Body of pancreas (tissue), 4 donors: ENCODE data around the gene TBC1D4. TPM values are rescaled to one million over a fixed set of nuclear protein-coding genes. Genes with fewer than 3 reads are reported as not detected.

Experiments
- ATAC-seq: fragments of 150-250 bp; one replicate; pipeline ENCODE4 v1.9.1; 2016
- DNase-seq, 4 donors: peaks; one replicate each; pipeline ENCODE4 v3.0.0-alpha.2; 2019
- H3K27ac ChIP-seq, 4 donors: fragments of 200-600 bp; sonication (generic); 1 replicate in 3 of 4; 2 replicates in 1 of 4; pipeline versions ENCODE4 v1.5.1 to v1.6.1; 2016 to 2019; ENCODE audit warnings: mild to moderate bottlenecking in 1 of 4, mixed read lengths in 1 of 4, moderate library complexity in 1 of 4
- H3K27me3 ChIP-seq, 2 donors: fragments of 200-600 bp; sonication (generic); one replicate each; pipeline ENCODE4 v1.6.0; 2016; ENCODE audit warnings: mild to moderate bottlenecking in 1 of 2
- H3K36me3 ChIP-seq, 2 donors: fragments of 200-600 bp; sonication (generic); replicated peaks in 1 of 2; 2 replicates each; pipeline ENCODE4 v1.5.1; 2016; ENCODE audit warnings: low read depth in 2 of 2; ENCODE audit not compliant: insufficient read depth in 1 of 2
- H3K4me1 ChIP-seq: fragments of 200-600 bp; sonication (generic); one replicate; pipeline ENCODE4 v1.6.0; 2016
- H3K4me3 ChIP-seq, 2 donors: fragments of 200-600 bp; sonication (generic); 1 replicate in 1 of 2; 2 replicates in 1 of 2; pipeline ENCODE4 v1.5.1; 2016 to 2019
- H3K9me3 ChIP-seq, 3 donors: fragments of 200-600 bp; sonication (generic); 1 replicate in 2 of 3; 2 replicates in 1 of 3; pipeline ENCODE4 v1.5.1; 2016
- POLR2A ChIP-seq, 3 donors: fragments of 450-650 bp; IDR thresholded peaks; one replicate each; pipeline ENCODE4 v1.6.1; 2016; ENCODE audit warnings: antibody characterized with exemption in 3 of 3, mild to moderate bottlenecking in 2 of 3
- WGBS, 2 donors: methylation state at CpG; one replicate each; pipeline ENCODE4 v1.1.5; 2017; 5-methylcytosine and 5-hydroxymethylcytosine counted together
- intact Hi-C: fragments of 100-400 bp; cut with DNase I; formaldehyde crosslinking; loops from one replicate; pipeline ENCODE4 v1.15.1; 2023
- total RNA-seq, 2 donors: library from RNA; depleted of rRNA; stranded (reverse); fragments of >200 nt; gene quantifications; one replicate each; pipeline ENCODE4 v1.1.0, GENCODE V29; 2016
- TF ChIP-seq, protein P1 (sequence below), 7 experiments: fragments of 450-650 bp in 4 of 7; fragments of 200-600 bp in 3 of 7; sonication (generic) in 3 of 7; IDR thresholded peaks; one replicate each; pipeline ENCODE4 v1.5.1; 2016 to 2019; ENCODE audit warnings: antibody characterized with exemption in 7 of 7

TBC1D4 gene
- total RNA-seq, 2 donors from 2014 or later, result 28.3 to 29.7 TPM

DNA sequence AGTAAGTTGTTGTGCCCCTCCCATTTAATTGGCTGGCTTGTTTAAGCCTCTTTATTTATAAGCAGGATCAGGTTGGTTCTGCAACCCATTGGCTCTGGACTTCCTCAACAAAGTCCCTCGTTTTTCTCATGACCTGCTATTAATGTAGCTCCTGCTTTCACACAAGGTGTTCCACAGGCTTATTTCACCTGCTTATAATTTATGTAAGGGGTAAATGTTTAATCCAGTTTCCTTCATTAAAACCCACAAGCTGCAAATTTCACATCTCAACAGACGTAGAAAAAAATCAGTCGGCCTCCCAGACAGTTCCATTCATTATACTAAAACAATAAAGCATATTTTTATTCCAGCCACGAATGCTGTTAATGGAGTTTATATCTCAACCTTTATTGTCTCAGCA, 86.1 kb downstream of the TBC1D4 start:
- no peak overlapping the region for H3K27ac ChIP-seq
- intact Hi-C loops, result no loop called here
- H3K27me3 ChIP-seq, result no peaks in the 10 kb centered on the region
- no peak for TF ChIP-seq POLR2A (IDR thresholded peaks at IDR 0.05)
- TF ChIP-seq, protein P1, sequence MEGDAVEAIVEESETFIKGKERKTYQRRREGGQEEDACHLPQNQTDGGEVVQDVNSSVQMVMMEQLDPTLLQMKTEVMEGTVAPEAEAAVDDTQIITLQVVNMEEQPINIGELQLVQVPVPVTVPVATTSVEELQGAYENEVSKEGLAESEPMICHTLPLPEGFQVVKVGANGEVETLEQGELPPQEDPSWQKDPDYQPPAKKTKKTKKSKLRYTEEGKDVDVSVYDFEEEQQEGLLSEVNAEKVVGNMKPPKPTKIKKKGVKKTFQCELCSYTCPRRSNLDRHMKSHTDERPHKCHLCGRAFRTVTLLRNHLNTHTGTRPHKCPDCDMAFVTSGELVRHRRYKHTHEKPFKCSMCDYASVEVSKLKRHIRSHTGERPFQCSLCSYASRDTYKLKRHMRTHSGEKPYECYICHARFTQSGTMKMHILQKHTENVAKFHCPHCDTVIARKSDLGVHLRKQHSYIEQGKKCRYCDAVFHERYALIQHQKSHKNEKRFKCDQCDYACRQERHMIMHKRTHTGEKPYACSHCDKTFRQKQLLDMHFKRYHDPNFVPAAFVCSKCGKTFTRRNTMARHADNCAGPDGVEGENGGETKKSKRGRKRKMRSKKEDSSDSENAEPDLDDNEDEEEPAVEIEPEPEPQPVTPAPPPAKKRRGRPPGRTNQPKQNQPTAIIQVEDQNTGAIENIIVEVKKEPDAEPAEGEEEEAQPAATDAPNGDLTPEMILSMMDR (IDR thresholded peaks at IDR 0.05), result no peak
- ATAC-seq, result no peak
- no peak for DNase-seq
- no peak overlapping the region for H3K4me3 ChIP-seq
- no peaks in the 10 kb centered on the region for H3K9me3 ChIP-seq
- WGBS, 2 donors, result 48 to 57% methylated on average over 4 of the region's 4 CpGs
- no peaks in the 10 kb centered on the region for H3K36me3 ChIP-seq
- H3K4me1 ChIP-seq, result peaks cover 14% of the 10 kb centered on the region

DNA sequence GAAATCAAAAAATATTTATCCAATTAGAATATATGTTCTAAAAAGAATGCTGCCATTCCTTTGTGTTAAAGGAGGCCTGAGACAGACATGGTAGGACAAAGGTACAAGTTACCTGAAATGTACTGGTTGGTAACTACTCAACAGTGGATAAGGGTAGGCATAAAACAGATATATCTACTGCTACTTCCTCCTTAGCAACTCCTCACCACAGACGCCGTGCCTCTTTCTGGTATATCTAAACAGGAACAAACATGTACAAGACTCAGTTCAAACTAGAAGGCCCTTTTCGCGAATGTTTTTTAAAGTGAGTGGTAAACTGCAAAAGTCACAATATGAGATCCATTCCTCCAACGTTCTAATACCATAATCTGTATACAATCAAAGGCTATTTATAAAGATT, 86.9 kb downstream of the TBC1D4 start:
- intact Hi-C loops, result no loop called here
- 53 to 61% methylated on average over 5 of the region's 5 CpGs for whole genome bisulfite sequencing, 2 donors

DNA sequence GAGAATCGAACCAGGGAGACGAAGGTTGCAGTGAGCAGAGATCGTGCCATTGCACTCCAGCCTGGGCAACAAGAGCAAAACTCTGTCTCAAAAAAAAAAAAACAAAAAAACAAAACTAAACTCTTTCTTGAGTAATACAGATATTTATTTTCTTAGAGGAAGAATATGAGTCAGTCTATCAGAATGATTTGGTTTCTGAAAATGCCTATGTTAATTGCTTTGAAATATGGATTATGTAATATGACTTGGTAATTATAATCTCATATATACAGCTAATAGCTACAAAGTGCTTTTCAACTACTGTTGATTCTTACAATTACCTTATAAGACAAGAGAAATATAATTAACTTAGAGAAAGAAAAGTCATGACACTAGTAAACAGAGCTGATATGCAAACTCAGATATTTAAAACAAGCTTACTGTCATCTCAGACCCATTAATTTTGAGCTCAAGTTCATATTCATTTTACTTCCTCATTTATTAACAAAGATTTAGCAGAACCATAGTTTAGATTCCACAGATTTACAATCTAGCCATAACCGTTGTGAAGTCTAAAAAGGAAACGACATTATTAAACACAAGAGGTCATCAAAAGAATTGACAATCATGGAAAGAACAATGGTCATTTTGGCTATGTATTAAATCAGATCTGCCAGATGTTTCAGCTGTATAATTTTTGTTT, 88.0 kb downstream of the TBC1D4 start:
- ATAC-seq (no peak), DNase-seq (no peak)
- Histone ChIP-seq H3K4me1 (peaks cover 10% of the 10 kb centered on the region), H3K4me3 (no peak overlapping the region), H3K27ac (no peak overlapping the region), H3K9me3 (no peaks in the 10 kb centered on the region), H3K27me3 (no peaks in the 10 kb centered on the region), H3K36me3 (no peaks in the 10 kb centered on the region)
- intact Hi-C loops, result no loop called here
- TF ChIP-seq POLR2A (IDR thresholded peaks at IDR 0.05), result no peak
- 72 to 74% methylated on average over 5 of the region's 5 CpGs for WGBS, 2 donors

More for the DNA sequence above, 86.9 kb downstream of the TBC1D4 start:
- no peak for TF ChIP-seq POLR2A (IDR thresholded peaks at IDR 0.05)
- TF ChIP-seq, protein P1 (IDR thresholded peaks at IDR 0.05), result no peak
- ATAC-seq, result no peak
- Histone ChIP-seq H3K36me3 (no peaks in the 10 kb centered on the region), H3K27ac (no peak overlapping the region), H3K4me1 (peaks cover 10% of the 10 kb centered on the region), H3K27me3 (no peaks in the 10 kb centered on the region), H3K4me3 (no peak overlapping the region), H3K9me3 (no peaks in the 10 kb centered on the region)
- no peak for DNase-seq

DNA sequence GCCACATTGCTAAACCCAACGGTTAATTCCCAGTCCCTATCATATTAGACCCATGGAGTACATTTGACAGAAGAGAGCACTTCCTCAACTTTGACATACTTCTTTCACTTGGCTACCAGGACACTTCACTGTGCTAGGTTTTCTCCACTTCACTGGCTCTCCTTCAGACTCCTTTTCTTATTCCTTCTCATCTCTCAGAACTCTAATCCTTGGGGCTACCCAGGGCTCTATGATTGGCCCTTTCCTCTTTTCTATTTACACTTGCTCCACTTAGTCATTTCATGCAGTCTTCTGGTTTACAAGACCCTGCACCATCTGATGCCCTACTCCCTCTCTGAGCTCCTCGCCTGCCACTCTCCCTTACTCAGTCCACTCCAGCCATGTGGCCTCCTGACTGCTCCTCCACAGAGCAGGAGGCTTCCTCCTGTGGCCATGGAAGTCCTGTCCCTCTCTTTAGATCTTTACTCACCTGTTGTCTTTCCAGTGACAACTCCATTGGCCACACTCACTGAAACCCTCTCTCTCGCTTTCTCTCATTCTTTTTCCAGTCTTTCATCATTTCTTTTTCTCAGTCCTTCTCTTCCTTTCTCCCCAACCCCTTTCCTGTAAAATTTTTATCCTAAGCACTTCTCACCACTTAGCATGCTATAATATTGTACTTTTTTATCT, 90.4 kb downstream of the TBC1D4 start:
- Histone ChIP-seq H3K27me3 (no peaks in the 10 kb centered on the region), H3K9me3 (no peaks in the 10 kb centered on the region), H3K4me1 (peaks cover 10% of the 10 kb centered on the region), H3K4me3 (no peak overlapping the region), H3K36me3 (no peaks in the 10 kb centered on the region), H3K27ac (no peak overlapping the region)
- intact Hi-C loops, result no loop called here
- WGBS, 2 donors, result 94 to 96% methylated on average over 3 of the region's 3 CpGs
- no peak for ATAC-seq
- no peak for DNase-seq
- no peak for TF ChIP-seq POLR2A (IDR thresholded peaks at IDR 0.05)
- TF ChIP-seq, protein P1 (IDR thresholded peaks at IDR 0.05), result no peak

DNA sequence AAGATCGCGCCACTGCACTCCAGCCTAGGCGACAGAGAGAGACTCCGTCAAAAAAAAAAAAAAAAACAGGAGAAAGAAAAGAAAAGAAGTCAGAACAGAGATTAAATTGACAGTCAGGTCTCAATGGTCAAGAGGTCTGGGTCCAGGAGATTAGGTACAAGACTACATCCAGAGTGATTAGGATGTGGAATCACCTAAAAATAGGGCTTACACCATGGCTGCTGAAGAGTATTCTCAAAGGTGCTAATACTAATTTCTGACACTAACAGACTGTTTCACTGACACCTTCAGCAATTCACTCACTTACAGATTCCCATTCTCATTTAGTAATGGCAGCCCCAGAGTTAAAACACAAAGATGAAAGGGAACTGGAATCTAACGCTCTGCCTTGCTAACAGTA, 91.7 kb downstream of the TBC1D4 start:
- DNase-seq, result no peak
- H3K36me3 ChIP-seq, result no peaks in the 10 kb centered on the region
- no peak overlapping the region for H3K4me3 ChIP-seq
- ATAC-seq, result no peak
- H3K9me3 ChIP-seq, result no peaks in the 10 kb centered on the region
- 81 to 90% methylated on average over 2 to 5 of the region's 5 CpGs for WGBS, 2 donors
- no peak overlapping the region for H3K27ac ChIP-seq
- peaks cover 12% of the 10 kb centered on the region for H3K4me1 ChIP-seq
- no peaks in the 10 kb centered on the region for H3K27me3 ChIP-seq
- intact Hi-C loops, result no loop called here
- TF ChIP-seq, protein P1 (IDR thresholded peaks at IDR 0.05), result no peak
- TF ChIP-seq POLR2A (IDR thresholded peaks at IDR 0.05), result no peak
